ENCODE measurements around the gene HM13. TPM values are rescaled to one million over a fixed set of nuclear protein-coding genes. Genes with fewer than 3 reads are reported as not detected.

HM13 gene
- total and polyA plus RNA-seq, 2 of the 13 experiments (the other 11 are each of a cell fraction or from before 2014, with no cell fraction given): 118 to 243 TPM

DNA sequence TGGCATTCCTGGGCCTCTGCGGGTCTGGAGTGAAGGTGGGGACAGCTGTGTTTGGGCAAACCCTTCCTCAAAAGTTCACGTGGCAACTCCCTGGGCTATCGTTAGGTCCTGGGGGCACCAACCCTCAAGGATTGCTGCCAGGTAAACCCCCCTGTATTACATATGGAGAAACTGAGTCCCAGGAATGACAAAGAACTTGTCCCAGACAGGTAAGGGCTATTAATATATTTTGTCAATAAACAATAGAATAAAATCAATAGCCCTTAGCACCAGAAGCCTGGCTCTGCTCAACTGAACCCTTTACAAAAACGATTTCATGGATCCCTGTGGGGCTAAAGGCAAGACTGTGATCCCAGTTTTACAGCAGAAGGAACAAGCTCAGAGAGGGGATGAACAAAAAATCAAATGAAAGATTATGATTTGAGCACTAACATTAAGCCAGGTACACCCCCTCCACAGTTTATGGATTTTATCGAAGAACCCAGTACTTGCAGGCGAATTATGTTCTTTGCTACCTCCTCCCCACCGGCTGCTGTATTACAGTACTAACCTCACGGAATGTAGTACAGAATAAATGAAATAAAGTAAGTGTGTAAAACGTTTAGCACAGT is 93.5 kb downstream of the HM13 start (continued):
- TF ChIP-seq ZBTB10 (CRISPR knock-in tag; IDR thresholded peaks at IDR 0.05; ENCODE audit: borderline replicate concordance) (no peak), ZBTB44 (CRISPR knock-in tag; IDR thresholded peaks at IDR 0.05) (0 out of 2 replicates have a peak, but pooled peaks have one; percentile 55), ZNF775 (CRISPR knock-in tag; IDR thresholded peaks at IDR 0.05; ENCODE audit: borderline replicate concordance) (no peak), HNRNPH1 (optimal IDR thresholded peaks at IDR 0.05; ENCODE audit: low read depth, low read length) (peak; percentile 14), NONO (IDR thresholded peaks at IDR 0.05) (no peak), NONO (CRISPR knock-in tag; conservative IDR thresholded peaks at IDR 0.05) (0 out of 2 replicates have a peak, but pooled peaks have one; percentile 22), ZFP37 (CRISPR knock-in tag; IDR thresholded peaks at IDR 0.05; ENCODE audit: borderline replicate concordance) (peak; percentile 5; the same call in 1 of the 2 replicates), ZNF737 (CRISPR knock-in tag; IDR thresholded peaks at IDR 0.05; ENCODE audit: borderline replicate concordance) (no peak), PITX1 (CRISPR knock-in tag; IDR thresholded peaks at IDR 0.05) (no peak), NKX3-1 (CRISPR knock-in tag; IDR thresholded peaks at IDR 0.05) (0 out of 2 replicates have a peak, but pooled peaks have one; percentile 6), ZNF441 (CRISPR knock-in tag; IDR thresholded peaks at IDR 0.05; ENCODE audit: borderline replicate concordance) (peak; percentile 59; the same call in 1 of the 2 replicates), RARA (CRISPR knock-in tag; IDR thresholded peaks at IDR 0.05) (0 out of 2 replicates have a peak, but pooled peaks have one; percentile 1), ONECUT2 (CRISPR knock-in tag; IDR thresholded peaks at IDR 0.05) (peak; percentile 67; the same call in 1 of the 2 replicates), HDAC1 (CRISPR knock-in tag; IDR thresholded peaks at IDR 0.05) (no peak), ZNF276 (CRISPR knock-in tag; IDR thresholded peaks at IDR 0.05; ENCODE audit: low read depth) (no peak), MXD4 (CRISPR knock-in tag; IDR thresholded peaks at IDR 0.05) (no peak), RFX3 (CRISPR knock-in tag; IDR thresholded peaks at IDR 0.05) (0 out of 2 replicates have a peak, but pooled peaks have one; percentile 0), TAF15 (IDR thresholded peaks at IDR 0.05; ENCODE audit: low read depth, low read length, poor library complexity, severe bottlenecking) (peak; percentile 23), SRSF4 (IDR thresholded peaks at IDR 0.05; ENCODE audit: low read depth, low read length, poor library complexity, severe bottlenecking) (peak; percentile 96), GTF3A (CRISPR knock-in tag; conservative IDR thresholded peaks at IDR 0.05) (no peak)
- TF ChIP-seq, protein P1, sequence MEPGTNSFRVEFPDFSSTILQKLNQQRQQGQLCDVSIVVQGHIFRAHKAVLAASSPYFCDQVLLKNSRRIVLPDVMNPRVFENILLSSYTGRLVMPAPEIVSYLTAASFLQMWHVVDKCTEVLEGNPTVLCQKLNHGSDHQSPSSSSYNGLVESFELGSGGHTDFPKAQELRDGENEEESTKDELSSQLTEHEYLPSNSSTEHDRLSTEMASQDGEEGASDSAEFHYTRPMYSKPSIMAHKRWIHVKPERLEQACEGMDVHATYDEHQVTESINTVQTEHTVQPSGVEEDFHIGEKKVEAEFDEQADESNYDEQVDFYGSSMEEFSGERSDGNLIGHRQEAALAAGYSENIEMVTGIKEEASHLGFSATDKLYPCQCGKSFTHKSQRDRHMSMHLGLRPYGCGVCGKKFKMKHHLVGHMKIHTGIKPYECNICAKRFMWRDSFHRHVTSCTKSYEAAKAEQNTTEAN (CRISPR knock-in tag; conservative IDR thresholded peaks at IDR 0.05): peak; percentile 2; the same call in 1 of the 2 replicates

Measured in HepG2 (cell line).